ENCODE measurements around the gene SLC26A9. TPM values are rescaled to one million over a fixed set of nuclear protein-coding genes. Genes with fewer than 3 reads are reported as not detected.

The SLC26A9 gene
- total RNA-seq, 1 donor from 2014 or later, result 25.4 TPM

GRCh38 chr1:205933671-205934618 is 9.3 kb downstream of the SLC26A9 start:
- DNase-seq (ENCODE audit: missing footprints) (no peak), ATAC-seq (no peak)
- intact Hi-C loops (cut with DNase I), result no loop called here

GRCh38 chr1:205932776-205933175 is 10.5 kb downstream of the SLC26A9 start:
- ATAC-seq (no peak), DNase-seq (ENCODE audit: missing footprints) (no peak)
- intact Hi-C loops (cut with DNase I), result no loop called here

- ATAC-seq, result no peak
- intact Hi-C loops (cut with DNase I), result no loop called here
Observed at GRCh38 chr1:205930799-205931281, 12.4 kb downstream of the SLC26A9 start.

GRCh38 chr1:205930195-205930577 is 13.1 kb downstream of the SLC26A9 start:
- DNase-seq (ENCODE audit: missing footprints) (no peak), ATAC-seq (no peak)
- intact Hi-C loops (cut with DNase I), result no loop called here

More at GRCh38 chr1:205930799-205931281, 12.4 kb downstream of the SLC26A9 start:
- DNase-seq (ENCODE audit: missing footprints), result no peak

GRCh38 chr1:205929496-205930194 is 13.6 kb downstream of the SLC26A9 start:
- intact Hi-C loops (cut with DNase I), result no loop called here
- no peak for ATAC-seq
- DNase-seq (ENCODE audit: missing footprints), result no peak

GRCh38 chr1:205928317-205928716 is 14.9 kb downstream of the SLC26A9 start:
- DNase-seq (ENCODE audit: missing footprints) (no peak), ATAC-seq (no peak)
- intact Hi-C loops (cut with DNase I), result no loop called here

- ATAC-seq (no peak), DNase-seq (ENCODE audit: missing footprints) (no peak)
- intact Hi-C loops (cut with DNase I), result no loop called here
Observed at GRCh38 chr1:205927676-205928075, 15.6 kb downstream of the SLC26A9 start.

GRCh38 chr1:205927247-205927646 is 16.0 kb downstream of the SLC26A9 start:
- intact Hi-C loops (cut with DNase I), result no loop called here
- ATAC-seq, result no peak
- no peak for DNase-seq (ENCODE audit: missing footprints)

GRCh38 chr1:205926636-205927035 is 16.6 kb downstream of the SLC26A9 start:
- DNase-seq (ENCODE audit: missing footprints) (no peak), ATAC-seq (no peak)
- intact Hi-C loops (cut with DNase I), result no loop called here

- intact Hi-C loops (cut with DNase I), result no loop called here
- DNase-seq (ENCODE audit: missing footprints) (no peak), ATAC-seq (no peak)
Observed at GRCh38 chr1:205926213-205926612, 17.0 kb downstream of the SLC26A9 start.

GRCh38 chr1:205925736-205926135 is 17.5 kb downstream of the SLC26A9 start:
- no peak for DNase-seq (ENCODE audit: missing footprints)
- intact Hi-C loops (cut with DNase I), result no loop called here
- no peak for ATAC-seq

GRCh38 chr1:205924460-205924790 is 18.8 kb downstream of the SLC26A9 start:
- intact Hi-C loops (cut with DNase I), result no loop called here
- ATAC-seq, result no peak

GRCh38 chr1:205923651-205924459 is 19.4 kb downstream of the SLC26A9 start:
- DNase-seq (ENCODE audit: missing footprints) (no peak), ATAC-seq (no peak)
- intact Hi-C loops (cut with DNase I), result no loop called here

More at GRCh38 chr1:205924460-205924790, 18.8 kb downstream of the SLC26A9 start:
- DNase-seq (ENCODE audit: missing footprints), result no peak

- ATAC-seq (no peak), DNase-seq (ENCODE audit: missing footprints) (no peak)
- intact Hi-C loops (cut with DNase I), result no loop called here
Observed at GRCh38 chr1:205922806-205923205, 20.4 kb downstream of the SLC26A9 start.

- intact Hi-C loops (cut with DNase I), result no loop called here
- no peak for ATAC-seq
- no peak for DNase-seq (ENCODE audit: missing footprints)
Observed at GRCh38 chr1:205922314-205922713, 20.9 kb downstream of the SLC26A9 start.

- DNase-seq (ENCODE audit: missing footprints), result no peak
- no peak for ATAC-seq
- intact Hi-C loops (cut with DNase I), result no loop called here
Observed at GRCh38 chr1:205921570-205921909, 21.7 kb downstream of the SLC26A9 start.

- intact Hi-C loops (cut with DNase I), result no loop called here
- DNase-seq (ENCODE audit: missing footprints), result no peak
- no peak for ATAC-seq
Observed at GRCh38 chr1:205920861-205921569, 22.2 kb downstream of the SLC26A9 start.

GRCh38 chr1:205920159-205920558 is 23.1 kb downstream of the SLC26A9 start:
- intact Hi-C loops (cut with DNase I), result no loop called here
- DNase-seq (ENCODE audit: missing footprints) (no peak), ATAC-seq (peak; percentile 59)
